NCI-H2196 (cell line): Measurements from ENCODE around the gene RBL1.
"Not testable (repeated sequence)": the region's sequence is repeated elsewhere in the genome, so short reads cannot be mapped to it uniquely, and the experiment has no call there.

Experiments
- DNase-seq: peaks from one replicate; lab custom pipeline; 2025; ENCODE audit not compliant: unreplicated experiment; lab: John Stamatoyannopoulos, UW

The RBL1 gene

GRCh38 chr20:36997121-36997520 lies 98.7 kb downstream of the RBL1 start:
- DNase-seq = no peak

DNA sequence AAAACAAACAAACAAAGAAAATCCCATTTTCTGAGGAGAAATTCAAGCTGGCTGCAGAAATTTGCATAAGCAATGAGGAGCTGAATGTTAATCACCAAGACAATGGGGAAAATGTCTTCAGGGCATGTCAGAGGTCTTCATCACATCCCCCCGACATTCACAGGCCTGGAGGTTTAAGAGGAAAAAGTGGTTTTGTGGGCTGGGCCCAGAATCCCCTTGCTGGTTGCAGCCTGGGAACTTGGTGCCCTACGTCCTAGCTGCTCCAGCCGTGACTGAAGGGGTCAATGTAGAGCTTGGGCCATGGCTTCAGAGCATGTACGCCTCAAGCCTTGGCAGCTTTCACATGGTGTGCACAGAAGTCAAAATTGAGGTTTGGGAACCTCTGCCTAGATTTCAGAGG lies 101.6 kb downstream of the RBL1 start:
- DNase-seq = not testable (repeated sequence)

DNA sequence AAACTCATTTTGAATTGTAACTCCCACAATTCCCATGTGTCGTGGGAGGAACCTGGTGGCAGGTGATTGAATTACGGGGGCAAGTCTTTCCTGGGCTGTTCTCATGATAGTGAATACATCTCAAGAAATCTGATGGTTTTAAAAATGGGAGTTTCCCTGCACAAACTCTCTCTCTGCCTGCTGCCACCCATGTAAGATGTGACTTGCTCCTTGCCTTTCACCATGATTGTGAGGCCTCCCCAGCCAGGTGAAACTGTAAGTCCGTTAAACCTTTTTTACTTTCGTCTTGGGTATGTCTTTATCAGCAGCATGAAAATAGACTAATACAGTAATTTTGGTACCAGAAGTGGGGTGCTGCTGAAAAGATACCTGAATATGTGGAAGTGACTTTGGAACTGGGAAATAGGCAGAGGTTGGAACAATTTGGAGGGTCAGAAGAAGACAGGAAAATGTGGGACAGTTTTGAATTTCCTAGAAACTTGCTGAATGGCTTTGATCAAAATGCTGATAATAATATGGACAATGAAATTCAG lies 102.9 kb downstream of the RBL1 start:
- DNase-seq = no peak

DNA sequence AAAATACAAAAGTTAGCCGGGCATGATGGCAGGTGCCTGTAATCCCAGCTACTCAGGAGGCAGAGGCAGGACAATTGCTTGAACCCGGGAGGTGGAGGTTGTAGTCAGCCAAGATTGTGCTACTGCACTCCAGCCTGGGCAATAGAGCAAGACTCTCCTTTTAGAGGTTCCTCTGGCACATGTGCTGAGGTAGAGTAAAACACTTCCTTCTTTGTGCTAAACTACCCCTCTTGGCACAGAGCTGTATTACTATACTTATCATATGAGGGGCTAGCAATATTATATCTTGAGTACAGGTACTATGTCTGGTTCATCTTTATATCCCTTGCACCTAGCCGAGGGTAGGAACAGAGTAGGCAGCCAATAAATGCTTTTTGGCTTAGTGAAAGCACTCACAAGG lies 104.1 kb downstream of the RBL1 start:
- no peak for DNase-seq

DNA sequence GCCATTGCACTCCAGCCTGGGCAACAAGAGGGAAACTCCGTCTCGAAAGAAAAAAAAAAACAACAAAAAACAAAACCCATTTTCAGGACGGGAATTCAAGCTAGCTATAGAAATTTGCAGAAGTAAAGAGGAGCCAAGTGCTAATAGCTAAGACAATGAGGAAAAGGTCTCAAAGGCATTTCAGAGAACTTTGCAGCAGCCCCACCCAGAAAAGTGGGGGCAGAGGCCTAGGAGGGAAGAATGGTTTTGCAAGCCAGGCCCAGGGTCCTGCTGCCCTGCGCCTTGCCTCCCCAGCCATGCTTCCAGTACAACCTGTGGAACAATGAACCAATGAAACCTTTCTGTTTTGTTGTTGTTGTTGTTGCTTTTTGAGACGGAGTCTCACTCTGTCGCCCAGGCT lies 106.0 kb downstream of the RBL1 start:
- DNase-seq = no peak

DNA sequence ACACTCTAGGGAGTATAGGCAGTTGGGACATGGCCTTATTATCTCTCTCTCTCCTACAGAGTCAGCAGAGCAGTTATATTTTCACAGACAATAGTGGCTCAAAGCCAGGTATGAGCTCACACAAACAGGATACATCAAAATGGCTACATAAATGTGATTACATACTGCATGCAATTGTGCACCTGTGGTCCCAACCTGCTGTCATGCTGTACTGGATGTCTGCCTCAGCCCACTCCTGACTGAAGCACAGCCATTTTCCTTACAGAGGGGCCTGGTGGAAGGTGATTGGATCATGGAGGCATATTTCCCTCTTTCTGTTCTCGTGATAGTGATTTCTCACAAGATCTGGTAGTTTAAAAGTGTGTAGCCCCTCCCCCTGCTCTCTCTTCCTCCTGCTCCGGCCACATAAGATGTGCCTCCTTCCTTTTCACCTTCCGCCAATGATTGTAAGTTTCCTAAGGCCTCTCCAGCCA lies 107.3 kb downstream of the RBL1 start:
- peak; percentile 11 for DNase-seq

DNA sequence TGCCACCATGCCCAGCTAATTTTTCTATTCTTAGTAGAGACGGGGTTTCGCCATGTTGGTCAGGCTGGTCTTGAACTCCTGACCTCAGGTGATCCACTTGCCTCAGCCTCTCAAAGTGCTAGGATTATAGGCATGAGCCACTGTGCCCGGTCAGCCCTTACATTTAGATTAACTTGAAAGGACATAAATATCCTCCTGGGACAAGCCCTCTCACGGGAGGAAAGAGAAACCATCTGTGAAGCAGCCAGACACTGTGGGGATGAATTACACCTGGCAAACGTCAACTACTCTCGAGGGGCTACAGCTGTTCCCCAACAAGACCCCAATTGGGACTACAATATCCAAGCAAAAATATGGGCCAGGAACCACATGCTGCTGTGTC lies 111.5 kb downstream of the RBL1 start:
- no peak for DNase-seq

- no peak for DNase-seq
These were observed 120.5 kb downstream of the RBL1 start for GRCh38 chr20:36975099-36975818.

DNA sequence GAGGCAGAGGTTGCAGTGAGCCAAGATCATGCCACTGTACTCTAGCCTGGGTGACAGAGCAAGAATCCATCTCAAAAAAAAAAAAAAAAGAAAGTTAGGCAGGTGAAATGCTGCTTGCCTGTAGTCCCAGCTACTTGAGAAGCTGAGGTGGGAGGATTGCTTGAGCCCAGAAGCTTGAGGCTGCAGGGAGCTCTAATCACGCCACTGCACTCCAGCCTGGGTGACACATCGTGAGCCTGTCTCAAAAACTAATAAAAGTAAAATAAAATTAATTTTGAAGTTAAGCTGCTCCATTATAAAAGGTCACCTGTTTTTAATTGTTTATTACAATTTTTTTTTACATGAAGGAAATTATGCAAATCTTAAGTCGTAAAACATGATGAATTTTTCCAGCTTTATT lies 121.1 kb downstream of the RBL1 start:
- DNase-seq = no peak

GRCh38 chr20:36971103-36971502 lies 124.7 kb downstream of the RBL1 start:
- no peak for DNase-seq

GRCh38 chr20:36969478-36970186 lies 126.2 kb downstream of the RBL1 start:
- no peak for DNase-seq

DNA sequence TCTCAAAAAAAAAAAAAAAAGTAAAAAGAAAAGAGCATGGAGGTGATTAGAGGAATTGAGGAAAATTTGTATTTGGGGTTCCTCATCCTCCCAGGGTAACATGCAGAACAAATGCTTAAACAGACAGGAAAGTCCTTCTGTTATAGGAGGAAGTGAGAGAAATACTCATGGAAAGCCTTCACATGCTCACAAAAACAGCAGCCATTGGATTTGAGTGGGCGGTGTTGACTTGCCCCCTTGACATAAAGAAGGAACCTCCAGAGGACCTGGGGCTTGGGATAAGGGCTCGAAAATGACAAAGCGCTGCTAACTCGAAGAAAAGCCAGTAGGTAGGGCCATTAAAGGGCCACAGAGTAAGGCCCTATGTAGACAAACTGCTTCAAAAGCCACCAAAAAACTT lies 126.7 kb downstream of the RBL1 start:
- DNase-seq = no peak

- DNase-seq = no peak
These were observed 128.2 kb downstream of the RBL1 start for GRCh38 chr20:36967636-36968035.

- DNase-seq = not testable (repeated sequence)
These were observed 128.8 kb downstream of the RBL1 start for GRCh38 chr20:36966965-36967364.

- not testable (repeated sequence) for DNase-seq
These were observed 133.3 kb downstream of the RBL1 start for GRCh38 chr20:36962354-36962941.

DNA sequence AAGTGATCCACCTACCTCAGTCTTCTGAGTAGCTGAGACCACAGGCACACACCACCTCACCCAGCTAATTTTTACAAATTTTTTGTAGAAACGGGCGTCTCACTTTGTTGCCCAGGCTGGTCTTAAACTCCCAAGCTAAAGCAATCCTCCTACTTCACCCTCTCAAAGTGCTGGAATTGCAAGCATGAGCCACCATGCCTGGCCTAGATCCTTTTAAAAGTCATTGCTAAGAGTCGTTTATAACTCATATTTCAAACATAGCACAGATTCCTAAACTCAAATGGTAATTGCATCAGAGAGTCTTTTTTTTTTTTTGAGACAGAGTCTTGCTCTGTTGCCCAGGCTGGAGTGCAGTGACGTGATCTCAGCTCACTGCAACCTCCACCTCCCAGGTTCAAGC lies 136.6 kb downstream of the RBL1 start:
- no peak for DNase-seq

- DNase-seq = no peak
These were observed 137.7 kb downstream of the RBL1 start for GRCh38 chr20:36957875-36958667.

DNA sequence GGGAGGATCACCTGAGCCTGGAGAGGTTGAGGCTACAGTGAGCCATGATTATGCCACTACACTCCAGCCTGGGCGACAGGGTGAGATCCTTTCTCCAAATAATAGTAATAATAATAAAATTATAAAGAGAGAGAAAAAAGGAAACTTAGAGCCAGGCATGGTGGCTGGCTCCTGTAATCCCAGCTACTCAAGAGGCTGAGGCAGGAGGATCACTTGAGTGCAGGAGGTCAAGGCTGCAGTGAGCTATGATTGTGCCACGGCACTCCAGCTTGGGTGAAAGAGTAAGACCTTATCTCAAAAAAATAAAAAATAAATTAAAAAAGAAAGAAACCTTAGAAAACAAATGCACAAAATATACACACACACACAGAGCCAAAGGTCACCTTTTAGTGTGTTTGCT lies 139.1 kb downstream of the RBL1 start:
- no peak for DNase-seq

DNA sequence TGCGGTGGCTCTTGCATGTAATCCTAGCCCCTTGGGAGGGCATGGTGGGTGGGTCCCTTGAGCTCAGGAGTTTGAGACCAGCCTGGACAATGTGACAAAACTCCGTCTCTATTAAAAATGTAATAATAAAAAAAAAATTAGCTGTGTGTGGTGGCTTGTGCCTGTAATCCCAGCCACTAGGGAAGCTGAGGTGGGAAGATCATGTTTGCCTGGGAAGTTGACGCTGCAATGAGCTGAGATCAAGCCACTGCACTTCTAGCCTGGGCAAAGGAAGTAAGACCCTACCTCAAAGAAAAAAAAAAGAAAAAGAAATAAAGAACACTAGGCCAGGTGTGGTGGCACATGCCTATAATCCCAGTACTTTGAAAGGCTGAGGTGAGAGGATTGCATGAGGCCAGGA lies 139.8 kb downstream of the RBL1 start:
- no peak for DNase-seq

DNA sequence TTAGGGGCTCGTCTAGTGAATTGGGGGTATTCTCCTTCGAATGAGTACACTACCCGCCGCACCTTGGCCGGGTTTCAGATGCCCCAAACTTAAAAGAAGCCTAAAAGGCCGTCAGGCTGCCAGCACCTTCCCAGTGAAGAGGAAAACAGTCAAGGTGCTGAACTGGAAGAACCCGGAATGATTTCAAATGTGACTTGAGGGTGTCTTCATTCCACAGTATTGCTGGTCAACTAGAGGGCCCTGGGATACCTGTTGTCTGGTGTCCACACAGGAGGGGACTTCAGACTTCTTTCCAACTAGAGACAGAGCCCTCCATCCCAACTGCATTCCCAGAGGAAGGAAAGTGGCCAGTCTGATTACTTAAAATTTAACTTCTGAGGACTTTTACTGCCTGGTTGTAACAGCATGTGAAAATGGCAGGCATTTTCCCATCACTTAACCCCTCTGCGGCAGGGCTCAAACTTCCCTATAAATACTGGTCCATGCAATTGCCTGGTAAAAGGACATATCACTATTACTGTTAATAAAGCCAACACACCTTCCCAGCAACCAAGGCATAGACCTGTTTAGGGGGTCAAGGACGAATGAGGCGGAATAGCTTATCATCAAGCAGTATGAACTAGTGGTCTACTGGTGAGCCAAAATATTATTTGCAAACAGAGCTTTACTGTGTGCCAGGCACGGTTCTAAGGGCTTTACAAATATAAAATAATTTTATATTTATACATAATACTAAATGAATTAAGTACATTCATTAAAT lies 143.6 kb downstream of the RBL1 start:
- no peak for DNase-seq
